ENCODE data around the gene DMBX1. TPM values are rescaled to one million over a fixed set of nuclear protein-coding genes. Genes with fewer than 3 reads are reported as not detected.
A peak's percentile ranks its signal among the peaks of the same experiment; 100 is the strongest.

Gene DMBX1
- total and polyA plus RNA-seq, 2 of the 13 experiments (the other 11 are each of a cell fraction or from before 2014, with no cell fraction given) = not detected

DNA sequence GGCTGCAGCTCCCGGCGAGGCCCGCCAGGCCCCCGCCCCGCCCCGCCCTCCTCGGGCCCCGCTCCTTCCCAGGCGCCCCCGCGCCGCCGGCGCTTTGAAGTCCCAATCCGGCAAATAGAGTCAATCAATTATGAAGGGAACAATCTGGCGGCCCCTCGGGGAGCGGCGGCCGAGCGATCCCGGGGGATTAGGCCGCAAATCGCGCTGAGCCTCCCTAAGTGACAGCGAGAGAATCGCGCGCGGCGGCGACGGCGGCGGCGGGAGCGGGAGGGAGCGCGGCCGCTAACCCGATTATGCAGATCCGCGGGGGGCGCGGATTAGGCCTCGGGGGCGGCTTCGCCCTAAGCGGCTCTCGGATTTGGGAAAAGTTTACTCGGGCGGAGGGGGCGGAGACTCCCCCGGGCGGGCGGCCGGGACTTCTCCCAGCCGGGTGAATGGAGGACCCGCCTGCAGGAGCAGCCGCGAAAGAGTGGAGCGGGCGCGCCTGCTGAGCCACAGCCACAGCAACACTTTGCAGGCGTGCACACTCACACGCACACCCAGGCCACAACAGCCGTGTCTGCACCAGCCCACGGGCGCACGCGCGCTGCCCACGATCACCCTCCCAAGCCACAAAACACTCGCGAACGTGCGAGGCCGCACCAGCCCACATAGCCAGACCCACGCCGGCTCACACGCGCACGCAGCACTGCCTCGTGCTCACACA, 23.0 kb upstream of the DMBX1 start:
- 31% methylated on average over 17 of the region's 84 CpGs for WGBS (ENCODE audit: low lambda C conversion rate)
- Histone ChIP-seq H3K9ac (ENCODE audit: insufficient read depth, low read depth, low read length) (no peak overlapping the region), H3K4me3 (replicated peaks in 1 of 3; ENCODE audit: insufficient read depth in 1 of 3, low read depth in 2 of 3, low read length in 3 of 3) (peak overlapping the region; percentile 48 to 68 (median 49)), H3K79me2 (ENCODE audit: insufficient read depth, low read length) (no peaks in the 10 kb centered on the region), H3K27ac (ENCODE audit: extremely low read length, insufficient read depth, low read length) (no peak overlapping the region), H2AFZ (ENCODE audit: low read length) (no peak overlapping the region), H4K20me1 (ENCODE audit: insufficient read depth, low read length) (no peaks in the 10 kb centered on the region), H3K27me3 (ENCODE audit: control insufficient read depth in 1 of 2, insufficient read depth in 2 of 2, low read length in 2 of 2) (peaks cover 12 to 70% of the 10 kb centered on the region in 2 experiments; a peak in 4 of 5 replicates), H3K9me3 (ENCODE audit: low read length) (no peaks in the 10 kb centered on the region), H3K4me2 (ENCODE audit: low read depth, low read length) (peak overlapping the region; percentile 63), H3K4me1 (ENCODE audit: insufficient read depth, low read length) (peaks cover 12% of the 10 kb centered on the region), H3K36me3 (replicated peaks in 1 of 2; ENCODE audit: control insufficient read depth in 1 of 2, insufficient read depth in 2 of 2, low read length in 2 of 2) (no peaks in the 10 kb centered on the region)
- ChIA-PET CTCF (ENCODE audit: low intra/inter-chr PET ratio, low total read pairs) (no interaction called here), POLR2A (no interaction called here)
- ATAC-seq (peak; percentile 68), FAIRE-seq (no peak), DNase-seq (ENCODE audit: low spot score) (no peak)
- in situ Hi-C loops (cut with HindIII; ENCODE audit: extremely low pct_ligation_motif_present, low pct_unique_long_range_greater_than_20kb) (no loop called here), intact Hi-C loops (cut with micrococcal nuclease; ENCODE audit: unreplicated experiment) (no loop called here)
- no TSS peak for BruUV-seq (replicated peaks)
- TF ChIP-seq, protein P1, sequence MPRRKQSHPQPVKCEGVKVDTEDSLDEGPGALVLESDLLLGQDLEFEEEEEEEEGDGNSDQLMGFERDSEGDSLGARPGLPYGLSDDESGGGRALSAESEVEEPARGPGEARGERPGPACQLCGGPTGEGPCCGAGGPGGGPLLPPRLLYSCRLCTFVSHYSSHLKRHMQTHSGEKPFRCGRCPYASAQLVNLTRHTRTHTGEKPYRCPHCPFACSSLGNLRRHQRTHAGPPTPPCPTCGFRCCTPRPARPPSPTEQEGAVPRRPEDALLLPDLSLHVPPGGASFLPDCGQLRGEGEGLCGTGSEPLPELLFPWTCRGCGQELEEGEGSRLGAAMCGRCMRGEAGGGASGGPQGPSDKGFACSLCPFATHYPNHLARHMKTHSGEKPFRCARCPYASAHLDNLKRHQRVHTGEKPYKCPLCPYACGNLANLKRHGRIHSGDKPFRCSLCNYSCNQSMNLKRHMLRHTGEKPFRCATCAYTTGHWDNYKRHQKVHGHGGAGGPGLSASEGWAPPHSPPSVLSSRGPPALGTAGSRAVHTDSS (CRISPR knock-in tag; conservative IDR thresholded peaks at IDR 0.05) = no peak
- TF ChIP-seq EED (CRISPR knock-in tag; IDR thresholded peaks at IDR 0.05) (0 out of 2 replicates have a peak, but pooled peaks have one; percentile 46), ZNF891 (CRISPR knock-in tag; IDR thresholded peaks at IDR 0.05) (0 out of 2 replicates have a peak, but pooled peaks have one; percentile 29), ZNF775 (CRISPR knock-in tag; IDR thresholded peaks at IDR 0.05; ENCODE audit: borderline replicate concordance) (no peak), MAFF (IDR thresholded peaks at IDR 0.05; ENCODE audit: low read depth, low read length) (no peak), NFE2L1 (CRISPR knock-in tag; IDR thresholded peaks at IDR 0.05; ENCODE audit: borderline replicate concordance) (no peak), HNRNPLL (IDR thresholded peaks at IDR 0.05; ENCODE audit: low read depth, low read length, poor library complexity, severe bottlenecking) (peak; percentile 84), SMARCC2 (IDR thresholded peaks at IDR 0.05) (no peak)
- TF ChIP-seq, protein P2, sequence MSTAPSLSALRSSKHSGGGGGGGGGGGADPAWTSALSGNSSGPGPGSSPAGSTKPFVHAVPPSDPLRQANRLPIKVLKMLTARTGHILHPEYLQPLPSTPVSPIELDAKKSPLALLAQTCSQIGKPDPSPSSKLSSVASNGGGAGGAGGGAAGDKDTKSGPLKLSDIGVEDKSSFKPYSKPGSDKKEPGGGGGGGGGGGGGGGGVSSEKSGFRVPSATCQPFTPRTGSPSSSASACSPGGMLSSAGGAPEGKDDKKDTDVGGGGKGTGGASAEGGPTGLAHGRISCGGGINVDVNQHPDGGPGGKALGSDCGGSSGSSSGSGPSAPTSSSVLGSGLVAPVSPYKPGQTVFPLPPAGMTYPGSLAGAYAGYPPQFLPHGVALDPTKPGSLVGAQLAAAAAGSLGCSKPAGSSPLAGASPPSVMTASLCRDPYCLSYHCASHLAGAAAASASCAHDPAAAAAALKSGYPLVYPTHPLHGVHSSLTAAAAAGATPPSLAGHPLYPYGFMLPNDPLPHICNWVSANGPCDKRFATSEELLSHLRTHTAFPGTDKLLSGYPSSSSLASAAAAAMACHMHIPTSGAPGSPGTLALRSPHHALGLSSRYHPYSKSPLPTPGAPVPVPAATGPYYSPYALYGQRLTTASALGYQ (CRISPR knock-in tag; IDR thresholded peaks at IDR 0.05) = no peak
- TF ChIP-seq, protein P3, sequence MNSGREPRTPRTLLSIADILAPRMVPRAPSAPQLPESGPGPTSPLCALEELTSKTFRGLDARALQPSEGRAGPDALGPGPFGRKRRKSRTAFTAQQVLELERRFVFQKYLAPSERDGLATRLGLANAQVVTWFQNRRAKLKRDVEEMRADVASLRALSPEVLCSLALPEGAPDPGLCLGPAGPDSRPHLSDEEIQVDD (CRISPR knock-in tag; IDR thresholded peaks at IDR 0.05; ENCODE audit: borderline replicate concordance) = no peak
- TF ChIP-seq, protein P4, sequence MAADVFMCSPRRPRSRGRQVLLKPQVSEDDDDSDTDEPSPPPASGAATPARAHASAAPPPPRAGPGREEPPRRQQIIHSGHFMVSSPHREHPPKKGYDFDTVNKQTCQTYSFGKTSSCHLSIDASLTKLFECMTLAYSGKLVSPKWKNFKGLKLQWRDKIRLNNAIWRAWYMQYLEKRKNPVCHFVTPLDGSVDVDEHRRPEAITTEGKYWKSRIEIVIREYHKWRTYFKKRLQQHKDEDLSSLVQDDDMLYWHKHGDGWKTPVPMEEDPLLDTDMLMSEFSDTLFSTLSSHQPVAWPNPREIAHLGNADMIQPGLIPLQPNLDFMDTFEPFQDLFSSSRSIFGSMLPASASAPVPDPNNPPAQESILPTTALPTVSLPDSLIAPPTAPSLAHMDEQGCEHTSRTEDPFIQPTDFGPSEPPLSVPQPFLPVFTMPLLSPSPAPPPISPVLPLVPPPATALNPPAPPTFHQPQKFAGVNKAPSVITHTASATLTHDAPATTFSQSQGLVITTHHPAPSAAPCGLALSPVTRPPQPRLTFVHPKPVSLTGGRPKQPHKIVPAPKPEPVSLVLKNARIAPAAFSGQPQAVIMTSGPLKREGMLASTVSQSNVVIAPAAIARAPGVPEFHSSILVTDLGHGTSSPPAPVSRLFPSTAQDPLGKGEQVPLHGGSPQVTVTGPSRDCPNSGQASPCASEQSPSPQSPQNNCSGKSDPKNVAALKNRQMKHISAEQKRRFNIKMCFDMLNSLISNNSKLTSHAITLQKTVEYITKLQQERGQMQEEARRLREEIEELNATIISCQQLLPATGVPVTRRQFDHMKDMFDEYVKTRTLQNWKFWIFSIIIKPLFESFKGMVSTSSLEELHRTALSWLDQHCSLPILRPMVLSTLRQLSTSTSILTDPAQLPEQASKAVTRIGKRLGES (CRISPR knock-in tag; IDR thresholded peaks at IDR 0.05; ENCODE audit: borderline replicate concordance) = no peak
